Upper lobe of right lung (tissue), 1 donor: ENCODE data around the gene IBA57. TPM values are rescaled to one million over a fixed set of nuclear protein-coding genes. Genes with fewer than 3 reads are reported as not detected.

Experiments
- ATAC-seq: fragments of 200-7000 bp; cut with Tn5 transposase; one replicate; pipeline ENCODE4 v1.9.1; 2020; ENCODE audit warnings: mild to moderate bottlenecking, moderate library complexity
- DNase-seq: peaks from one replicate; pipeline ENCODE4 v3.0.0-alpha.2; 2020
- H3K27ac ChIP-seq: fragments of 200-600 bp; one replicate; pipeline ENCODE4 v1.8.0; 2022
- H3K27me3 ChIP-seq: fragments of 200-600 bp; one replicate; pipeline ENCODE4 v1.8.0; 2022; ENCODE audit warnings: mild to moderate bottlenecking
- H3K36me3 ChIP-seq: fragments of 200-600 bp; one replicate; pipeline ENCODE4 v1.8.0; 2022
- H3K4me1 ChIP-seq: fragments of 200-600 bp; one replicate; pipeline ENCODE4 v1.8.0; 2022
- H3K4me3 ChIP-seq: fragments of 200-600 bp; one replicate; pipeline ENCODE4 v1.8.0; 2022; ENCODE audit warnings: mild to moderate bottlenecking
- H3K9me3 ChIP-seq: fragments of 200-600 bp; one replicate; pipeline ENCODE4 v1.8.0; 2022
- CTCF ChIP-seq: fragments of 200-600 bp; IDR thresholded peaks from one replicate; pipeline ENCODE4 v1.8.0; 2022; ENCODE audit warnings: antibody characterized with exemption
- intact Hi-C: fragments of 100-400 bp; cut with DNase I; formaldehyde crosslinking; loops from one replicate; pipeline ENCODE4 v1.11.0; 2022
- total RNA-seq: library from RNA; stranded (reverse); fragmentation: NEBNext Ultra II Directional; extraction: Animal tissue kit (Norgen Biotek cat#: 25700); gene quantifications from one replicate; pipeline ENCODE4 v1.2.1, GENCODE V29; 2021
- donor health status: DM: no; HTN: yes; CAD: no; lungs with severe emphysema.

IBA57 gene
- total RNA-seq, 1 donor from 2014 or later: 13.0 TPM

- Histone ChIP-seq H3K27me3 (no peaks in the 10 kb centered on the region), H3K36me3 (no peaks in the 10 kb centered on the region), H3K4me3 (no peak overlapping the region), H3K9me3 (no peaks in the 10 kb centered on the region), H3K27ac (no peak overlapping the region), H3K4me1 (no peaks in the 10 kb centered on the region)
- no peak for TF ChIP-seq CTCF
- intact Hi-C loops: no loop called here
- DNase-seq (no peak), ATAC-seq (no peak)
These were observed 42.6 kb upstream of the IBA57 start for GRCh38 chr1:228122921-228123441.

- H3K27ac ChIP-seq: no peak overlapping the region
- TF ChIP-seq CTCF: no peak
- intact Hi-C loops: no loop called here
These were observed 42.1 kb upstream of the IBA57 start for GRCh38 chr1:228123505-228123904.

GRCh38 chr1:228125185-228125584, 40.4 kb upstream of the IBA57 start:
- H3K4me3 ChIP-seq: no peak overlapping the region
- no peaks in the 10 kb centered on the region for H3K4me1 ChIP-seq
- ATAC-seq: no peak
- no peak overlapping the region for H3K27ac ChIP-seq
- no peaks in the 10 kb centered on the region for H3K36me3 ChIP-seq
- intact Hi-C loops: no loop called here
- no peak for DNase-seq
- no peaks in the 10 kb centered on the region for H3K27me3 ChIP-seq
- no peak for TF ChIP-seq CTCF
- H3K9me3 ChIP-seq: no peaks in the 10 kb centered on the region

More at GRCh38 chr1:228123505-228123904, 42.1 kb upstream of the IBA57 start:
- Histone ChIP-seq H3K4me1 (no peaks in the 10 kb centered on the region), H3K36me3 (no peaks in the 10 kb centered on the region), H3K9me3 (no peaks in the 10 kb centered on the region), H3K4me3 (no peak overlapping the region), H3K27me3 (no peaks in the 10 kb centered on the region)
- ATAC-seq: no peak
- DNase-seq: no peak

GRCh38 chr1:228131766-228132165, 33.8 kb upstream of the IBA57 start:
- Histone ChIP-seq H3K27ac (peak overlapping the region; percentile 62), H3K27me3 (no peaks in the 10 kb centered on the region), H3K4me3 (no peak overlapping the region), H3K36me3 (no peaks in the 10 kb centered on the region), H3K9me3 (no peaks in the 10 kb centered on the region), H3K4me1 (peaks cover 4% of the 10 kb centered on the region)
- intact Hi-C loops: no loop called here
- DNase-seq: no peak
- TF ChIP-seq CTCF: no peak
- no peak for ATAC-seq

GRCh38 chr1:228134591-228134990, 31.0 kb upstream of the IBA57 start:
- peaks cover 4% of the 10 kb centered on the region for H3K4me1 ChIP-seq
- no peak overlapping the region for H3K27ac ChIP-seq
- H3K27me3 ChIP-seq: no peaks in the 10 kb centered on the region
- no peaks in the 10 kb centered on the region for H3K9me3 ChIP-seq
- TF ChIP-seq CTCF: no peak
- H3K4me3 ChIP-seq: no peak overlapping the region
- no peak for DNase-seq
- intact Hi-C loops: no loop called here
- no peaks in the 10 kb centered on the region for H3K36me3 ChIP-seq
- ATAC-seq: no peak

GRCh38 chr1:228136901-228137300, 28.7 kb upstream of the IBA57 start:
- no peaks in the 10 kb centered on the region for H3K9me3 ChIP-seq
- H3K4me1 ChIP-seq: peaks cover 10% of the 10 kb centered on the region
- no peak overlapping the region for H3K4me3 ChIP-seq
- no peak for ATAC-seq
- intact Hi-C loops: no loop called here
- no peak for TF ChIP-seq CTCF
- H3K27ac ChIP-seq: no peak overlapping the region
- H3K36me3 ChIP-seq: no peaks in the 10 kb centered on the region
- H3K27me3 ChIP-seq: no peaks in the 10 kb centered on the region
- no peak for DNase-seq
